OCI-M2 (cell line): Measurements from ENCODE around the gene STRN3.

ENCODE experiments used
- DNase-seq: peaks from one replicate; lab custom pipeline; 2025; ENCODE audit not compliant: unreplicated experiment; lab: John Stamatoyannopoulos, UW

Gene STRN3

DNA sequence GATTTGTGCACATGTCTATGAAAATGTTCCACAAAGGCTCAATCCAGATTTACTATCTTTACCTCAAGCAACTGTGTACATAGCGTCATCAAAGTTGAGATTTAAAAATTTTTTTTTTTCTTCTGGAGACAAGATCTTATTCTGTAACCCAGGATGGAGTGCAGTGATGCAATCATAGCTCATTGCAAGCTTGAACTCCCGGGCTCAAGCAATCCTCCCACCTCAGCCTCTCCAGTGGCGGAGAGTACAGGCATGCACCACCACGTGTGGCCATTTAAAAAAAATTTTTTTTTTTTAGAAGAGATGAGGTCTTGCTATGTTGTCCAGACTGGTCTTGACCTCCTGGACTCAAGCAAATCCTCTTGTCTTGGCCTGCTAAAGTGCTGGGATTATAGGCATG lies 149.5 kb downstream of the STRN3 start:
- no peak for DNase-seq

- no peak for DNase-seq
Observed at GRCh38 chr14:30875788-30876053, 150.5 kb downstream of the STRN3 start.

DNA sequence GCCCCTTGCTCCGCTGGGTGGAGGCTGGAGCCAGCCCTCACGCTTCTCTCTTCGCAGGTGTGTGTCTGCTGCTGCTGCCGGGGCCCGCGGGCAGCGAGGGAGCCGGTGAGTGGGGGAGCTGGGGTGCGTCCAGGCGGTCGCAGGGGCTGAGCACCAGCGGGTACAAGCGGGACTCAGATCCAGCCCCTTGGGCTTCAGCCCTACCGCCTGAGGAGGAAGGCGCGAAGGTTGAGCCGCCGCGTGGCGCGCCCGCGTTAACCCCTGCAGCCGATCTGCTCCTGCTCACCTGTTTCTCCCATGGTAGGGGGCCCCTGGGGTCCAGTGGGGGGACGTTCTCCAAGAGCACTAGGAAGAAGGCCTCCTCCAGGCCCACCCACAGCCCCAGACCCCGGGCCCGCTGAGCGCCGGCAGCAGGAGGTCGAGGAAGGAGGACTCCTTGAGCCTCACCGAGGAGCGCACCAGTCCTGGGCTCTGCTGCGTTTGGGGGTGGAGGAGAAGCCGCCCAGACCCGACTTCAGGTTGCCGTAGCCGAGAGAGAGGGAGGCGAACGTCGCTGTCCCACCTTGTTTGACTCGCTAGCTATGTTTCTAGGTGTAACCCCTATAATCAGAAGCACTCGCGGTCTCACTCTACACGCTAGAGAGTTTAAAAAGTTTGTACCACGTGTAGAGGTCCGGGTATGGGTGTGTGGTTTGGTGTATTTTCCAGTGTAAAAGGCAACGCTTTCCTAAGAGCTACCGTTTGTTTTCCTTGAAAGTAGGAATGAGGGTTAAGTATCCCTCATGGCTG lies 151.0 kb downstream of the STRN3 start:
- DNase-seq = no peak

DNA sequence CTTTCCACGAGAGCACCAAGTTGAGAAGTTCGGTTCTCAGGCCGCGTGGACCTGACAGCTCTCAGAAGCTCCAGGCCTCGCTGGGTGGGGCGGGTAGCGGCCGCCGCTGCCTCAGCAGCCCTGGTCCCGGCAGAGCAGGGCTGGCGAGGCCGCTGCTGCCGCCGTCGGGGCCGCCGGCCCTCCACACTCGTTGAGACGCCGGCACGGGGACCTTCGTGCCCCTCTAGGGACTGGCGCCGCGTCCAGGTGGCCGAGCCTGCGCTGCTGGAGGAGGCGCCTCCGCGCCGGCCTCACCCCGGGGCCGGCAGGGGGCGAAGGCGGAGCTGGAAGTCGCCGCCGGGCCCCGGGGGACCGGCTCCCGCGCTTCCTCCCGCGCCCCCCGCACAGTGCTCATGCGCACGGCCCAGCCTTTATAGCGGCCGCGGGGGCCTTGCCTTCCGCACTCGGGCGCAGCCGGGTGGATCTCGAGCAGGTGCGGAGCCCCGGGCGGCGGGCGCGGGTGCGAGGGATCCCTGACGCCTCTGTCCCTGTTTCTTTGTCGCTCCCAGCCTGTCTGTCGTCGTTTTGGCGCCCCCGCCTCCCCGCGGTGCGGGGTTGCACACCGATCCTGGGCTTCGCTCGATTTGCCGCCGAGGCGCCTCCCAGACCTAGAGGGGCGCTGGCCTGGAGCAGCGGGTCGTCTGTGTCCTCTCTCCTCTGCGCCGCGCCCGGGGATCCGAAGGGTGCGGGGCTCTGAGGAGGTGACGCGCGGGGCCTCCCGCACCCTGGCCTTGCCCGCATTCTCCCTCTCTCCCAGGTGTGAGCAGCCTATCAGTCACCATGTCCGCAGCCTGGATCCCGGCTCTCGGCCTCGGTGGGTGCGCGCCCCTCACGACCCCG lies 151.8 kb downstream of the STRN3 start, which contains the start of gene COCH:
Gene COCH (plus strand): TSS at position 440 of the 879 bp plus-strand sequence. CDS start 380 bp downstream, at position 820.
- DNase-seq = no peak

DNA sequence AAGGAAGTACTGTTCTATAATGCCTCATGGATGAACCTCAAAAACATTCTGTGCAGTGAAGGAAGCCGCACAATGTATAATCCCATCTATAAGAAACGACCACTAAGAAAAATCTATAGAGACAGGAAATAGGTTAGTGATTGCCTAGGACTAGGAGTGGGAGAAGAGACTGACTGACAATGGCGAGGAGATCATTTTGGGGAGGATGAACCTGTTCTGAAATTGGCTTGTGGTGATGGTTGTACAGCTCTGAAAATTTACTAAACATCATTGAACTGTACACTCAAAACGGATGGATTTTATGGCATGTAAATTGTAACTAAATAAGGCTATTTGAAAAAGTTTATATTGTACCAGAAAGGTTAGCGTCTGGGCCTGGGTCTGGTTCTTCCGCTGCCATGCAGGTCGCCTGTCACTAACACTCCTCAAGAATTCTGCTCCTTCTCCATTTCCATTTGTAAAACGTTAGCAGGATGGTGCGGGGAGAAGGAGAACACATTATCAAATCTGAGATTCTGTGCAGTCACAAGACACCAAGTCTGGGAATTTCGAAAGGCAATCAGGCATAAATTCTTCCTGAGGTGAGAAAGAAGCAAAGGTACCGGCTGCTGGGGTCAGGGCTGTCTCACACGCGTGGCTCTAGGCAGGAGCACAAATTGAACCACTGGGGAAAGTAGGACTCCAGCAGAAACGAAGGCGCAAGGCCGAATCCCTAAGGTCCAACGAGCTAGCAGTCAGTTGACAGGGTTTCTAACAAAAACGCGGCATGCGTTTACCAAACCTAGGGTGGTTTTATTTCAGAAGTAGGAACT lies 152.7 kb downstream of the STRN3 start:
- no peak for DNase-seq

- no peak for DNase-seq
Observed at GRCh38 chr14:30872602-30873001, 153.6 kb downstream of the STRN3 start.

DNA sequence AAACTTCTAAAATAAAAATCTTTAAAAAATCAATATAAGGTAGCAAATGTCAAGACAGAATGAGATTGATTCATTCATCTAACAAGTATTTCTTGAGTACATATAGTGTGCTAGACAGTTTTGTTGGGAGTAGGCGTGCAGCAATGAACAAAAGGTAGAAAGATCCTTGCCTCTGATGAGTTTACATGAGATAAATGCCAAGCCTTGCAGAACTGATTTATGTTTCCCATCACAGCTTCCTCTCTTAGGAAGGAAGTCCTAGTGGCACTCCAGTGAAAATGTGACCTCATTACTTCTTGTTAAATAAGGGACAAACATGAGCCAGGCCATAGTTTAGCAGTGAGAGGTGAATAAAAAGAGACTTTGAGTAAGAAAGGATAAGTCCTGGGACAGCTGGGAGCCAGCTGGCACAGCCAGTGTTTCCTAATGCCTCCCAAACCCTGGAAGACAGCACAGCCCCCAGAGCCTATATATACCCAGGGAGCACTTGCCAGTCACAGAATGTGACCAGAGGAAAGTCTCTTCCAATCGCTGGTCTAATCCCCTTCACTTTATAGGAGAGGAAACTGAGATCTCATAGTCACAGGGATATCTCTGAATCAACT lies 156.5 kb downstream of the STRN3 start:
- no peak for DNase-seq

GRCh38 chr14:30868736-30869135 lies 157.4 kb downstream of the STRN3 start:
- no peak for DNase-seq

DNA sequence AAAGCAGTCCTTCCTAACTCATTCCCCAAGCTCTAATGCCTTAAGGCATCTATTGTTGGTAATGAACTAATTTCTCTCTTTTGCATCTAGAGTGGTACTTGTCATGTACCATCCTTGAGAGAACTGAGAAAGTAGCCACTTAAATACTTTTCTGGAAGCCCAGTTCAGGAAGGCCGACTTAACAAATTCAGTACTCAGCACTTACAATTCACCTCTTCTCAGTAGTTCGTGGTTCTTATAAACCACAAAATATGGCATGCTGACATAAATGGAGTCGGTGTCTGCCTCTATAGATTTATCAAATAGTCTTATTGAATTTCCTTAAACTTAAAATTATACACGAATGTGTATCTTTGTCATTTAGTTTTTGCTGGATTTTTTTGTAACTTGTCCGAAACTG lies 161.2 kb downstream of the STRN3 start:
- DNase-seq = no peak

GRCh38 chr14:30861200-30861599 lies 165.0 kb downstream of the STRN3 start:
- no peak for DNase-seq

DNA sequence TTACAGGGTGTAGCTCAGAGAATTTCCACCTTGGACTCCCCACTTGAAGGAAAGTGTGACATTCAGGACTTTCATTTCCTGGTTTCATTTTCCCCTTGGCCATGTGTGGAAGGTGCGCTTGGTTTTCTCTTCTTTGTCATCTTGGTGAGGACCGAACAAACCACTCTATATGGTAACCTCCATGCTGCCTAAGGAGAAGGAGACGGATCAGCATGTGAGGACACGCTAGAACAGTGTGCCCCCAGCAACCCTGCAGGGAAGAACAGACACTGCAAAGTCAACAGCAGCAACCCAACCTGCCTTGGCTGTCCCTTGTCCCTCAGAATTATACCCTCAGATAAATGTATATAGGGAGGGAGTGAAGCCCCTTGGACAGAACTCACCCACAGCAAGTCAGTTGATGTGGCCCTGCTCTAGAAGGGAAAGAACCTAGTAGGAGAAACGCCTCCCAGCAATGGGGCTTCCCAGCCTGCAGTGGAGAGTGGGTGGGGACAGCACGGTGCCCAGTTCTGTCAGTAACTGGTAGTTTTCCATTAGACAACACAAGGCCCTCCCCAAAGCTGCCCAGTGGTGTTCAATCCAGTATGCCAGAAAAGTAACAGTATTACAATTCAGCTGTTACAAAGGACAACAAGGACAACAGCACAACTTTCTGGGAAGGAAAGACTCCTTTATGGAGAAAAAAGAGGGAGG lies 170.7 kb downstream of the STRN3 start:
- DNase-seq = no peak

GRCh38 chr14:30854492-30854891 lies 171.7 kb downstream of the STRN3 start:
- DNase-seq = no peak

DNA sequence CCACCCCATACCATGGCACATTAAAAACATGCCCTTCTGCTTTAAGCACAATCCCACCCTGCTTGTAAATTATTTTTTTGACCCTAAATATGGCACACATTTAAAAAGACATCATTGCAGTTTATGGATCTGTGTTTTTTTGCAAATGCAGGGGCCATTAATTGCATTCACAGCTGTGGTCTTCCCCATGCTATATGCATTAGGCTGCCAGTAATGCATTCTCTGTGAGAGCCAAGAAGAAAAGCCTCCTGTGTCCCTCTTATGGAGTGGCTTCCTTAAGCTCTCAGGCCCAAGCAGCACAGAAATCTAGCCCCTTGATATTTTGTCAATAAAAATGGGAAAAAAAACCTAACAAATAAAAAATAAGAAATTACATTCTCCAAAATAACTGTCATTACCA lies 172.2 kb downstream of the STRN3 start:
- no peak for DNase-seq

GRCh38 chr14:30849983-30850382 lies 176.2 kb downstream of the STRN3 start:
- no peak for DNase-seq

- no peak for DNase-seq
Observed at GRCh38 chr14:30849354-30849753, 176.8 kb downstream of the STRN3 start.

DNA sequence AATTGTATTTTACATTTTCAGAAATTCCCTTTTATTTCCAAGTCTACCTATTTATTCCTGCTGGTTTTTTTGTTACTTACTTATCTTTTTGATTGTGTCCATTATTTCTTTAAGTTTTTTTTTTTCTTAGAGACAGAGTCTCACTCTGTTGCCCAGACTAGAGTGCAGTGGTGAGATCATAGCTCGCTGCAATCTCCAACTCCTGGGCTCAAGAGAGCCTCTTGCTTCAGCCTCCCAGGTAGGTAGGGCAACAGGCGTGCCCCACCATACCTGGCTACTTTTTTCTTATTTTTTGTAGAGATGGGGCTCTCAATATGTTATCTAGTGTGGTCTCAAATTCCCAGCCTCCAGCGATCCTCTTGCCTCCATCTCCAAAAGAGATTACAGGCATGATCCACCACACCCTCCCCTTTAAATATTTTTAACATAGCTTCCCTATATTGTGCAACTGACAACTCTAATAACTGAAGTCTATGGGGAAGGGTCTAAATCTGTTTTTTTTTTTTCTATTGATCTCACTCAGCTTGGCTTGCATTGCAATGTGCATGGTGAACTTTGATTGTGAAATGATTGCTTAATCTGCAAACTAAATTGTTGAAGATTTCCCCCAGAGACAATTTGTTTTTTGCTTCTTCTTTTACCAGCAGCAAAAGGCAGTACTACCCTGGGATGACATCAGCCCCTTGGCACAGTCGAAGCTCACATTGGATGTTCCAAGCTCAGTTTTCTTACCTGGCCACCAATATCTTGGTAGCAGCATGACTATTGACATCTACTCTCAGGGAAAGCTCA lies 177.5 kb downstream of the STRN3 start:
- no peak for DNase-seq
